Stimulated activated CD4-positive, alpha-beta T cell treated with anti-CD3 and anti-CD28 coated beads, Interleukin-4, amount 100 ng/mL, for 4 hours (primary cell): ENCODE results near the gene NR5A2.

ENCODE experiments used
- DNase-seq, 2 experiments: peaks; one replicate each; pipeline ENCODE4 v3.0.0-alpha.2; 2020

NR5A2 gene

GRCh38 chr1:200211157-200211556, 183.6 kb downstream of the NR5A2 start:
- no peak for DNase-seq

GRCh38 chr1:200213392-200213791, 185.9 kb downstream of the NR5A2 start:
- DNase-seq = no peak

- no peak for DNase-seq
Observed at GRCh38 chr1:200213921-200214320, 186.4 kb downstream of the NR5A2 start.

GRCh38 chr1:200215350-200215749, 187.8 kb downstream of the NR5A2 start:
- no peak for DNase-seq

GRCh38 chr1:200217703-200218102, 190.2 kb downstream of the NR5A2 start:
- DNase-seq = no peak

GRCh38 chr1:200221614-200222282, 194.2 kb downstream of the NR5A2 start:
- DNase-seq = no peak

GRCh38 chr1:200223207-200223606, 195.7 kb downstream of the NR5A2 start:
- DNase-seq = no peak

- DNase-seq = no peak
Observed at GRCh38 chr1:200223613-200224012, 196.1 kb downstream of the NR5A2 start.

- DNase-seq = no peak
Observed at GRCh38 chr1:200224315-200224714, 196.8 kb downstream of the NR5A2 start.

- peak; percentile 17 to 33 for DNase-seq
Observed at GRCh38 chr1:200226268-200226968, 198.9 kb downstream of the NR5A2 start.

- DNase-seq = no peak
Observed at GRCh38 chr1:200226969-200227303, 199.4 kb downstream of the NR5A2 start.
